Endothelial cell (in vitro differentiated cells): ENCODE measurements around the gene ANO6. TPM values are rescaled to one million over a fixed set of nuclear protein-coding genes. Genes with fewer than 3 reads are reported as not detected.

Source experiments
- DNase-seq: peaks from one replicate; pipeline ENCODE4 v3.0.0; 2021; ENCODE audit warnings: low spot score
- H3K27ac Mint-ChIP-seq: one replicate; pipeline ENCODE4 v1.8.0; 2021; ENCODE audit warnings: mixed read lengths, inconsistent platforms; ENCODE audit not compliant: unreplicated experiment
- H3K27me3 Mint-ChIP-seq: one replicate; pipeline ENCODE4 v1.8.0; 2021; ENCODE audit warnings: mild to moderate bottlenecking, moderate library complexity, mixed read lengths, inconsistent platforms; ENCODE audit not compliant: unreplicated experiment
- H3K36me3 Mint-ChIP-seq: one replicate; pipeline ENCODE4 v1.8.0; 2021; ENCODE audit warnings: mild to moderate bottlenecking, low read depth, mixed read lengths, inconsistent platforms; ENCODE audit not compliant: unreplicated experiment
- H3K4me1 Mint-ChIP-seq: one replicate; pipeline ENCODE4 v1.8.0; 2021; ENCODE audit warnings: mild to moderate bottlenecking, mixed read lengths, inconsistent platforms; ENCODE audit not compliant: unreplicated experiment
- H3K4me3 Mint-ChIP-seq: one replicate; pipeline ENCODE4 v1.8.0; 2021; ENCODE audit warnings: mild to moderate bottlenecking, mixed read lengths, inconsistent platforms; ENCODE audit not compliant: unreplicated experiment
- H3K9me3 Mint-ChIP-seq: one replicate; pipeline ENCODE4 v1.8.0; 2021; ENCODE audit warnings: mixed read lengths, inconsistent platforms; ENCODE audit not compliant: unreplicated experiment
- CTCF ChIP-seq: fragments of 200-600 bp; sonication (generic); IDR thresholded peaks from one replicate; pipeline ENCODE4 v1.5.0; 2021; ENCODE audit warnings: antibody characterized with exemption; ENCODE audit not compliant: unreplicated experiment
- total RNA-seq: library from RNA; stranded (reverse); fragmentation: NEBNext Ultra II Directional; extraction: Animal tissue kit (Norgen Biotek cat#: 25700); gene quantifications from one replicate; pipeline ENCODE4 v1.2.1, GENCODE V29; 2021; ENCODE audit not compliant: unreplicated experiment

Gene ANO6
- total RNA-seq, 1 donor from 2014 or later = 50.8 TPM

- no peaks in the 10 kb centered on the region for H3K36me3 Mint-ChIP-seq
- no peaks in the 10 kb centered on the region for H3K9me3 Mint-ChIP-seq
- H3K27me3 Mint-ChIP-seq = peaks cover 12% of the 10 kb centered on the region
- no peak for DNase-seq
- peak overlapping the region; percentile 81 for H3K27ac Mint-ChIP-seq
- H3K4me1 Mint-ChIP-seq = peaks cover 36% of the 10 kb centered on the region
- no peak for TF ChIP-seq CTCF
- H3K4me3 Mint-ChIP-seq = peak overlapping the region; percentile 98
These were observed 1.1 kb downstream of the ANO6 start for GRCh38 chr12:45216983-45217485.

- H3K27me3 Mint-ChIP-seq = peaks cover 11% of the 10 kb centered on the region
- H3K36me3 Mint-ChIP-seq = no peaks in the 10 kb centered on the region
- no peaks in the 10 kb centered on the region for H3K9me3 Mint-ChIP-seq
- peak overlapping the region; percentile 98 for H3K4me3 Mint-ChIP-seq
- H3K4me1 Mint-ChIP-seq = peaks cover 36% of the 10 kb centered on the region
- peak overlapping the region; percentile 52 for H3K27ac Mint-ChIP-seq
- no peak for TF ChIP-seq CTCF
- no peak for DNase-seq
These were observed 2.0 kb downstream of the ANO6 start for GRCh38 chr12:45217846-45218245.

- H3K27ac Mint-ChIP-seq = no peak overlapping the region
- no peak for DNase-seq
- H3K4me3 Mint-ChIP-seq = no peak overlapping the region
- peaks cover 11% of the 10 kb centered on the region for H3K27me3 Mint-ChIP-seq
- no peak for TF ChIP-seq CTCF
- H3K4me1 Mint-ChIP-seq = peaks cover 36% of the 10 kb centered on the region
- H3K36me3 Mint-ChIP-seq = no peaks in the 10 kb centered on the region
- H3K9me3 Mint-ChIP-seq = no peaks in the 10 kb centered on the region
These were observed 3.7 kb downstream of the ANO6 start for GRCh38 chr12:45219621-45220020.

GRCh38 chr12:45220363-45220931 is 4.6 kb downstream of the ANO6 start:
- Mint-ChIP-seq H3K27me3 (peaks cover 9% of the 10 kb centered on the region), H3K4me3 (no peak overlapping the region), H3K36me3 (no peaks in the 10 kb centered on the region)

More at GRCh38 chr12:45220363-45220931, 4.6 kb downstream of the ANO6 start:
- no peak for TF ChIP-seq CTCF
- Mint-ChIP-seq H3K9me3 (no peaks in the 10 kb centered on the region), H3K27ac (no peak overlapping the region), H3K4me1 (peaks cover 35% of the 10 kb centered on the region)
- DNase-seq = no peak
